ENCODE results near the gene ELFN1.

The ELFN1 gene

GRCh38 chr7:1662767-1663166, 7.3 kb upstream of the ELFN1 start:
- H3K36me3 ChIP-seq (ENCODE audit: insufficient read depth, low read length): no peaks in the 10 kb centered on the region
- H3K4me2 ChIP-seq (ENCODE audit: low read depth, low read length, poor library complexity, severe bottlenecking): no peak overlapping the region
- H2AFZ ChIP-seq (ENCODE audit: low read length): no peak overlapping the region
- H3K4me3 ChIP-seq (ENCODE audit: low read length, poor library complexity, severe bottlenecking): no peak overlapping the region
- H3K27me3 ChIP-seq (ENCODE audit: insufficient read depth, low read length, poor library complexity, severe bottlenecking): no peaks in the 10 kb centered on the region
- no peaks in the 10 kb centered on the region for H3F3A ChIP-seq (ENCODE audit: low read depth)
- H4K20me1 ChIP-seq (ENCODE audit: insufficient read depth, low read length, poor library complexity, severe bottlenecking): no peaks in the 10 kb centered on the region
- H3K9ac ChIP-seq (ENCODE audit: low read depth, low read length, poor library complexity, severe bottlenecking): no peak overlapping the region
- no peaks in the 10 kb centered on the region for H3K4me1 ChIP-seq (ENCODE audit: insufficient read depth, low read length, poor library complexity, severe bottlenecking)
- TF ChIP-seq CTCF (conservative IDR thresholded peaks at IDR 0.05; ENCODE audit: low read length) (no peak), EZH2phosphoT487 (IDR thresholded peaks at IDR 0.05; ENCODE audit: borderline replicate concordance) (no peak)
- H3K9me2 ChIP-seq (replicated peaks; ENCODE audit: low read depth, low read length): no peaks in the 10 kb centered on the region
- H3K79me2 ChIP-seq (ENCODE audit: insufficient read depth, low read length): no peaks in the 10 kb centered on the region
- H3K9me3 ChIP-seq (ENCODE audit: insufficient read depth, low read depth, low read length): no peaks in the 10 kb centered on the region

GRCh38 chr7:1663223-1663622, 6.9 kb upstream of the ELFN1 start:
- H3F3A ChIP-seq (ENCODE audit: low read depth): no peaks in the 10 kb centered on the region
- H3K4me3 ChIP-seq (ENCODE audit: low read length, poor library complexity, severe bottlenecking): no peak overlapping the region
- H2AFZ ChIP-seq (ENCODE audit: low read length): no peak overlapping the region
- H3K79me2 ChIP-seq (ENCODE audit: insufficient read depth, low read length): no peaks in the 10 kb centered on the region
- no peak overlapping the region for H3K4me2 ChIP-seq (ENCODE audit: low read depth, low read length, poor library complexity, severe bottlenecking)
- H3K27me3 ChIP-seq (ENCODE audit: insufficient read depth, low read length, poor library complexity, severe bottlenecking): no peaks in the 10 kb centered on the region
- no peaks in the 10 kb centered on the region for H4K20me1 ChIP-seq (ENCODE audit: insufficient read depth, low read length, poor library complexity, severe bottlenecking)
- TF ChIP-seq CTCF (conservative IDR thresholded peaks at IDR 0.05; ENCODE audit: low read length): no peak
- no peak for TF ChIP-seq EZH2phosphoT487 (IDR thresholded peaks at IDR 0.05; ENCODE audit: borderline replicate concordance)
- H3K9ac ChIP-seq (ENCODE audit: low read depth, low read length, poor library complexity, severe bottlenecking): no peak overlapping the region
- H3K36me3 ChIP-seq (ENCODE audit: insufficient read depth, low read length): no peaks in the 10 kb centered on the region
- no peaks in the 10 kb centered on the region for H3K4me1 ChIP-seq (ENCODE audit: insufficient read depth, low read length, poor library complexity, severe bottlenecking)
- no peaks in the 10 kb centered on the region for H3K9me2 ChIP-seq (replicated peaks; ENCODE audit: low read depth, low read length)
- H3K9me3 ChIP-seq (ENCODE audit: insufficient read depth, low read depth, low read length): no peaks in the 10 kb centered on the region

GRCh38 chr7:1663857-1664651, 6.0 kb upstream of the ELFN1 start:
- no peak overlapping the region for H2AFZ ChIP-seq (ENCODE audit: low read length)
- H3K4me1 ChIP-seq (ENCODE audit: insufficient read depth, low read length, poor library complexity, severe bottlenecking): no peaks in the 10 kb centered on the region
- H3K4me2 ChIP-seq (ENCODE audit: low read depth, low read length, poor library complexity, severe bottlenecking): no peak overlapping the region
- TF ChIP-seq EZH2phosphoT487 (IDR thresholded peaks at IDR 0.05; ENCODE audit: borderline replicate concordance) (no peak), CTCF (conservative IDR thresholded peaks at IDR 0.05; ENCODE audit: low read length) (no peak)
- no peaks in the 10 kb centered on the region for H3F3A ChIP-seq (ENCODE audit: low read depth)
- H4K20me1 ChIP-seq (ENCODE audit: insufficient read depth, low read length, poor library complexity, severe bottlenecking): no peaks in the 10 kb centered on the region
- H3K9me2 ChIP-seq (replicated peaks; ENCODE audit: low read depth, low read length): no peaks in the 10 kb centered on the region
- no peak overlapping the region for H3K4me3 ChIP-seq (ENCODE audit: low read length, poor library complexity, severe bottlenecking)
- no peaks in the 10 kb centered on the region for H3K9me3 ChIP-seq (ENCODE audit: insufficient read depth, low read depth, low read length)
- no peaks in the 10 kb centered on the region for H3K79me2 ChIP-seq (ENCODE audit: insufficient read depth, low read length)
- no peak overlapping the region for H3K9ac ChIP-seq (ENCODE audit: low read depth, low read length, poor library complexity, severe bottlenecking)
- no peaks in the 10 kb centered on the region for H3K27me3 ChIP-seq (ENCODE audit: insufficient read depth, low read length, poor library complexity, severe bottlenecking)
- no peaks in the 10 kb centered on the region for H3K36me3 ChIP-seq (ENCODE audit: insufficient read depth, low read length)

Data from Loucy (cell line).